ENCODE measurements around the gene MLH3. TPM values are rescaled to one million over a fixed set of nuclear protein-coding genes. Genes with fewer than 3 reads are reported as not detected.
"Not testable (repeated sequence)": the region's sequence is repeated elsewhere in the genome, so short reads cannot be mapped to it uniquely, and the experiment has no call there.

MLH3 gene
- polyA plus RNA-seq, 4 donors = 33.3 to 43.7 (median 38.4) TPM

DNA sequence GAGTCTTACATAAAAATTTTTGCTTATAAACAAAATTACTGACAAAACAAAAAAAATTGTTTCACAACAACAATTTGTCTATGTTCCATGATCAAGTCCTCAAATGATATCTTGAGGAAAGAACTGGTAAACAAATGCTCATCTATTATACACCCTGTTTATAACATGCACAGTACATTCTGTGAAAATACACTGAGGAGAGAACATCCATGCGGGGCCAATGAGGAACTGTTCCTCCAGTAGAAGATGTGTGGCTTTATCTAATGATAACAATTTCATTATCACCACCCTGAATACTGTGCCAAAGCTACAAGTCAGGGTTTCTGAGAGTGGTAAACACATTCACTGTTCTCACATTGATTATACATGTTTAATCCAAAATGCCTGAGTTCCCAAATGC lies 10.8 kb downstream of the MLH3 start:
- DNase-seq (ENCODE audit: low read depth in 4 of 4, low spot score in 2 of 4) = no peak

DNA sequence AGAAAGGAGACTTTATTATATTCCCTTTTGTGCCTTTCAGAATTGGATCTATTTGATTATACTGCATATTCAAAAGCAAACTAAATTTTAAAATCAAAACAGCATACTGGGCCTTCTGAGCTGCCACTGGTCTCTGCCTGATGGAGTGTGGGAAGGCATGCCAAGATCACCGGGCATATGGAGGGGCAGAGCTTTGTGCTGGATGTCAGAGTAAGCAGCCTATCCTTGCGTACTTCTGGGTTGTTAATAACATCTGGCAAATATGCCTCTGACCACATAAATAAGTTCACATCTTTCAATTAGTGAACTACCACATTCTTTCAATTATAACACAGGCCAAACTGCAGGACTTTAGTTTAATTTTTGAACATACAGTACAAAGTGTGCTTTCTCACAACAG lies 18.3 kb downstream of the MLH3 start:
- DNase-seq (ENCODE audit: low read depth in 4 of 4, low spot score in 2 of 4) = no peak

DNA sequence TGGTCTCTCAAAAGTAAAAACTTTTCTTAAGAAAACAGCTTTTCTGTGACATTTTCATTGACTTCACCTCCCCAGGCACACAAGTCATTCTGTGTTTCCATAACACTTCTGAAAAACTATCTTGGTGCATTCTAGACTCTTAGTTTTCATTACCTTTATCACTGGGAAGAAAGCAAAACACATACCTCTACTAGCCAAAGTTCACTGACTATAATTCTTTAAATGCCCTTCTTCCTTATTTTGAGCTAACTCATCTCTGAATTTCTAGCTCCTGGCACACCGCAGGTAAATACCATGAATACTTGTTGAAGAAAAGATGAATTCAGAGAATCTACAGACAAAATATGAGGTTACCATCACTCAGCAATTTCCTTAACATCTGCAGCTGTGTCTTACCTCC lies 21.1 kb downstream of the MLH3 start:
- DNase-seq (ENCODE audit: low read depth in 4 of 4, low spot score in 2 of 4) = no peak

DNA sequence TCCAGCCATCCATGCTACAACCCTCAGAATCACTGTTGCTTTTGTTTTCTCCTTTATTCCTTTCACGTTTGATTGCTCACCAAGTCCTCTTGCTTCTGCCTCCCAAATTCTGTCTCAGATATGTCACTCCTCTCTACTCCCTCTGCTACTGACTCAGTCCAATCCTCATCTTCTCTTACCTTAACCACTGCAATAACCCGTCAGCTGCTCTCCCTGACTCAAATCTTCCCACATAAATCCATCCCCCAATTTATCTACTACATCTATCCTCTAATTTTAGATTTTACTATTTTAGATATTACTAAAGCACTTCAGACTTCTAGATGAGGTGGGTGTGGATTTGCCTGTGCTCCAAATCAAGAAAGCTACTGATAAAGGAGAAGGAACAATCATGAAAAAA lies 25.4 kb downstream of the MLH3 start:
- no peak for DNase-seq (ENCODE audit: low read depth in 4 of 4, low spot score in 2 of 4)

DNA sequence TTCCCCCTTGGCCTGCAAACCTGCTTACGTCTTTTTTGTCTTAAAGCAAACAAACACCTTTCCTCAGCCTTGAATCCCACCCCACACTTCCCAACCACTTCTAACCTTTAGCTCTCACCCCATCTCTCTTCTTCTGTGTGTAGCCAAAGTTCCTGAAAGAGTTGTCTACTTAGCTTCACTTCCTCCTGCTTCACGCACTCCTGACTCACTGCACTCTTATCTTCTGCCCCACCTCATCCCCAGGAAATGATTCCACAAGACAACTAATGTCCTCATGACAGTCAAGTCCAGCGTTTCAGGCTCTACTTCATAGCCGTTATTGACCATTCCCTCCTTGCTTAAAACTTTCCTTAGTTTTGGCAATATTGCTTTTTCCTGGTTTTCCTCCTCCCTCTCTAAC lies 26.2 kb downstream of the MLH3 start:
- DNase-seq (ENCODE audit: low read depth in 4 of 4, low spot score in 2 of 4) = no peak

DNA sequence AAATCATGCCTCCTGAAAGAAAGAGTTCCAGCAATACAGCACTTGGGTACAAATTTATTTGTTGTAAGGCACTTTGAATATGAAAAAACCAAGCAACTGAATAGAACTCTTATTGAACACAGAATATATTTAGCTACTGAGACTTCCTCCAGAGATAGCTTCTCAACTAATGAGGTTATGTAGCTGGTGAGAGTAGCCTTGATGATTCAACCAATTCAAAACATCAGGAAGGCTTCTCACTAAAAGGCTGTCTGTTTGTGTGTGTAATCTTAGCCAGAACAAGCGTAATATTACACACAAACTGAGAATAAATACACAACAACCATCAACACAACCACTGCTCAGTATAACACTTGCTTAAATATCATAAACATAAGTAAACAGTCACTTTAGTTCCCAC lies 28.2 kb downstream of the MLH3 start:
- DNase-seq (ENCODE audit: low read depth in 4 of 4, low spot score in 2 of 4) = no peak

DNA sequence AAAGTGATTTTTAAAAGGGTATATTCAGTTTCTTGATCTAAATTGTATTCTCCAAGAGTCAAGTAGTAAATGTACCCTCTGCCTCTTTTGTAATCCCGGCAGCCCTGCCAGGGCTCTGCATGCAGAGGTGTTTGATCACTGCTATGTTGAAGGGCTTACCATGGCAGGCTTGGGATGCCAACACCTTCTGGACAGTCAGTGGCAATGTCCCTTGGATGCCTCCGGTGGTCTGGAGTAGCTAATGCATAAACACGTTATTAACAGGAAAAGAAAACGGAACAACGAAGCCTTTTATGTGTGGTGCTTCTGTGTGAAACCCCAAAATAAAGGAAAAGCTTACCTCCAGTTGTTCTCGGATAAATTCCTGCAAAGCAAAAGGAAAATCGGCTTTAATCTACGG lies 28.6 kb downstream of the MLH3 start:
- DNase-seq (ENCODE audit: low read depth in 4 of 4, low spot score in 2 of 4) = no peak

DNA sequence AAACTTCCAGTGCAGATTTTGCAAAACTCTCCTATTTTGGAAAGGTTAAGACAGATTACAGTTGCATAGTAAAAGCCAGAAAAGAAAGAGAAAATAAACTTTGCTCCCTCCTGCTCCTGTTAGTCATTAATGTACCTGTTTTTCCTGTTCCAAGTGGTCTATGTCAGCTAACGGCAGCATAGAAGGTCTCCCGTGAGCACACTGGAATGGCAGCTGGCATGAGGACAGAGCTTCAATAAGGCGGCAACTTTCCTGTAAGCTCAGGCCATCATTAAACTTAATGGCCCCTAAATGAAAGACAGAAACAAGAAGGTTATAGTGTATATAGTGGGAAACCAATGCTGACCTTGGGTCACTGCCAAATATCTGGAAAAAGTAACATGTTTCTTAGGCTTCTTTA lies 32.6 kb downstream of the MLH3 start:
- peak in 2 of 4 donors; percentile 26 to 55 for DNase-seq (ENCODE audit: low read depth in 4 of 4, low spot score in 2 of 4)

DNA sequence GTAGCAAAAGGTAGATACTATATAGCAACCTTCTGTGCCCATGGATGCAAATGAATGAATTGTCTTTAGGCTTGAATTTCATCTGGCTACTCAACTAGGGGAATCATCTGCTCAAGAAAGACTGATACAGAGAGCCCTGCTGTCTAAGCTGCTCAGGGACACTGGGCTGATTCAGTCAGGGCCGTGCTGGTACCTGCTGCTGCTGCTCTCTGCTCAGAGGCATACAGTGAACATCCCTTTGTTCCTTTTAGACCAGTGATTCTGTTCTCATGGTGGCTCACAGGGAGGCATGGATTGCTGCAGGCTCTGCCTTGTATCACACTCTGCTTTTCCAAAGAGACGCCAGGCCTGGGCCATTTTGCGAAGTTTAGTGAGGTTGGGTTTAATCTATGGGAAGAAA lies 34.5 kb downstream of the MLH3 start:
- DNase-seq (ENCODE audit: low read depth in 4 of 4, low spot score in 2 of 4) = no peak

DNA sequence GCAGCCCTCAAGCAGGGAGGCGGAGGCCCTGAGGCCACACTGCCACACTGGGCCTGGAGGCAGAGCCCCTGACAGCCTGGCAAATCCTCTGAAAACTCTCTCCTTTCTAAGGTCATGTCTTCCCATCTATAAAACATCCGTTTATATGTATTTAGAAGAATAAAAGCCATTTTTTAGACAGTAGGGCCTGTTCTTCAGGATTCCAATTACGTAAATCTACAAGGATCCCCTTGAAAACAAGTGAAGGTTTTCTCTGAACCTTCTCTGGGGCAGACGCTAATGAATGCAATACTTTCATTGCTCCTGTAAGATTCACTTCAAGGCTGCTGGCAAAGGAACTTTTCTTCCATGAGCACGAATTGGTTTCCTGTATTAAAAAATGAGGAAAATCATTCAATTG lies 35.8 kb downstream of the MLH3 start:
- DNase-seq (ENCODE audit: low read depth in 4 of 4, low spot score in 2 of 4) = no peak

DNA sequence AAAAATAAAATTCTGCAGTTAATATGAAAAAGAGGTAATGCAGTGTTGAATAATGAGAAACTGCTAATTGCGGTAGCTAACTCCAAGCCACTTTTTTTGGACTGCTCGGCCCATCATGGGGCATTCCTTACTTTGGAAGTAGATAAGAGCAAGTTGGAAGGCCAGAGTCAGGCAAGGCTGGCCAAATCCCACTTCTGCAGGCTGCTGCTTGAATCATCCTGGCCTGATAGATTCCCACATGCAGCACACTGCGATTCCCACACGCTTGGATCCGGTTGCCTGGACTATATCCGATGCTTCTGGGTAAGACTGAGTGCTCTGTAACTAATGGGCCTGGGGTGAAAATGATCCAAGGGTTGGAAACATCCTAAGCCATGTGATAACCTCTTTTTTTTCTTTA lies 38.0 kb downstream of the MLH3 start:
- DNase-seq (ENCODE audit: low read depth in 4 of 4, low spot score in 2 of 4) = no peak

DNA sequence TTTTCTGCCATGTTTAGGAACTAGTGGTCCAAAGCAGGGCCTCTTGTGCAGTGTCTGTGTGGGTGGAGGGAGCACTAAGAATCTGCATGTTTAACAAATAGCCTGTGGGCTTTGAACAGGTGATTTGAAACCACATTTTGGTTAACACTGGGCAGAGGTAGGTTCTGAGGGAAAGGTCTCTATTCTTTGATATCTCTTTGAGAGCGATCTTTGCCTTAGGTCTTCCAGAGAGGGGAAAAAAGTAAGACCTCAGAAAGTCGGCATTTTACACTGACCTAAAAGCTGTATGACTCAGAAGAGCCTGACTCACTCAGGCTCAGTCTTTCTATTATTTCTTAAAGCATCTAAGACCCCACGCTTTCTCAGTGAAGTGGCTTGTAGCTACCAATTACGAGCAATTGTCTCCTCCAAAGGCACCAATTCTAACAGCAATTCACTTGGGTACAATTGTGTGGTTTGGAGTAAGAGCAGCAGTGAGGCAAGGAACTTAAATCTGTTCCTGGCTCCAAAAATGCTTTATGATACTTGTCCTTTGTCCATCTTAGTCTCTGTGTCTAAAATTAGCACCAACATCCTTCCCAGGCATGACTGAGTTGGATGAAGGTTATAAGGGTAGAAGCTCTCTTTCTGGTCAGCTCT lies 39.8 kb downstream of the MLH3 start:
- DNase-seq (ENCODE audit: low read depth in 4 of 4, low spot score in 2 of 4) = no peak

DNA sequence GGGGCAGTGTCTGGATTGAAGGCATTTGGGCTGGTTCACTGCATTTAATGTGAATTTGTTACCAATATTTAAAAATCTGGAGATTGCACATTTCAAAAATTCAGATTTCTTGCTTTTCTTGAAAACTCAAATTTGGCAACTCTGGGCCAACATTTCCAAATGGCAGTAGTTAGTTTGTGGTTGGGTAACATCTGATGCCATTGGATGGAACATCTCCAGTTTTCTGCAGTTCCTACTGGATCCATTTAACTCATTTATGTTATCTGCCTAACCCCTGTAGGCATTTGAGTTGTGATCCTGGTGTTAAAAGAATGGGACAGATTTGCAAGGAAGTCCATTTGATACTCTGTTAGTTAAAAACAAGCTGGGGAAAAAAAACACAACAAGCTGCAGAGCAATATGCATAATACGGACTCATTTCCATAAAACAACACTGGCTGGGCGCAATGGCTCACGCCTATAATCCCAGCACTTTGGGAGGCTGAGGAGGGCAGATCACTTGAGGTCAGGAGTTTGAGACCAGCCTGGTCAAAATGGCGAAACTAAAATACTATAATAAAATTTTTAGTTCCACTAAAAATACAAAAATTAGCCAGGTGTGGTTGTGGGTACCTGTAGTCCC lies 40.7 kb downstream of the MLH3 start:
- no peak for DNase-seq (ENCODE audit: low read depth in 4 of 4, low spot score in 2 of 4)

DNA sequence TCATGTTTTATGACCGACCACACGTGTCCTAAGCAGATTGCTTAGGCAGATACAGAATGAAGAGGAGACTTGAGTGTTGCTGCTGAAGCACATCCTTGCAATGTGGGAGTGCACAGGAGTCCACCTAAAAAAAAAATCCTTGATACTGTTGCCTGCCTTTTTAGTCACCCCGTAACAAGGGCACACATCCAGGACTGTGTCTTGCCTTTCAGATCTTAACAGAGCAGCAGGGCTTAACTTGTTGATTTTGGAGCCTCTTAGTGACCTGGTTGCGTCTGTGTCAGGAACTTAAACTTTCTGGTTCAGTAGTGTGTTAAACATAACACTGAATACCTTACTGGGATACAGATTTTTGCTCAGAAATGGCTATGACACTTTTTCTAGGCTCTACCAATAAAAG lies 42.1 kb downstream of the MLH3 start:
- no peak for DNase-seq (ENCODE audit: low read depth in 4 of 4, low spot score in 2 of 4)

DNA sequence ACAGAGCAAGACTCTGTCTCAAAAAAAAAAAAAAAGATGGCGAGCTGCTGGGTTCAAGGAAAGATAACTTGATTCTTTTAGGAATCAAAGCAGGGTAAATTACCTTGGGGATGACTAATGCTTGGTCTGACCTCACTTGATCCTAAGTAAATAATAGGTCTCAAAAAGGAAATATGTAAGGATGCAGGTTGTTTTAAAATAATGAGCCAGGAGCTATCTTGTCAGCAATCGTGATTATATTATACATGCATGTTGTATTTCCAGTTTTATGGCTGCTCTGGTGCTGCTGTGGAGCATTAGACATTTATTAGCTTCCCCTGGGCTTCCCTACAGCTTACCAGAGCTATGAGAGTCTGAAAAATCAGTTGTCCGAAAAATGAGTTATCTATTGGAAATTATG lies 45.9 kb downstream of the MLH3 start:
- no peak for DNase-seq (ENCODE audit: low read depth in 4 of 4, low spot score in 2 of 4)

DNA sequence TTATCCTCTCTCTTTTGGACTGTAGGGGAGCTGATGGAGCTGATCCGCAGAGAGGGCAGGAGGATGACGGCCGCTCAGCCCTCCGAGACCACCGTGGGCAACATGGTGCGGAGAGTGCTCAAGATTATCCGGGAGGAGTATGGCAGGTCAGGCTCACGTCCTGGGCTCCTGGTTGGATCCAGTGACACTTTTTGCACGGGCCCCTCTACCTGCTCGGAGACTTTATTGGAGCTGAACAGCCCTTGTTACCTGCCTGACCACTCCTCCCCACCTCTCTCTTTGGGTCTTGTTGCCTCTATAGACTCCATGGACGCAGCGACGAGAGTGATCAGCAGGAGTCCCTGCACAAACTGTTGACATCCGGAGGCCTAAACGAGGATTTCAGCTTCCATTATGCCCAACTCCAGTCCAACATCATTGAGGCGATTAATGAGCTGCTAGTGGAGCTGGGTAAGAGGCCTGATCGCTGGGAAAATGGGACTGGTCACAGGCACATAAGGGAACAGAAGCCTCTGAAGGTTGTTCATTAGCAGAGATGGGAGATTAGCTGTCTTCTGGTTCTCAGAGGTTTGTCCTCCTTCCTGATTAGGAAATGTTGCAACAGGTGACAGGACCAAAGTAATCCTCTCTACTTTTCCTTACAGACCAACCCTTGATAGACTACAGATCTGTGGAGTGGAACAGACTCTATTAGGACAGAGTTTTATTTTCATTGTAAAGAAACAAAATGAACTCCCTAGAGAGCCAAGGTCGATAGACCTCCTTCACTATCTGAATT lies 47.8 kb downstream of the MLH3 start:
- no peak for DNase-seq (ENCODE audit: low read depth in 4 of 4, low spot score in 2 of 4)

DNA sequence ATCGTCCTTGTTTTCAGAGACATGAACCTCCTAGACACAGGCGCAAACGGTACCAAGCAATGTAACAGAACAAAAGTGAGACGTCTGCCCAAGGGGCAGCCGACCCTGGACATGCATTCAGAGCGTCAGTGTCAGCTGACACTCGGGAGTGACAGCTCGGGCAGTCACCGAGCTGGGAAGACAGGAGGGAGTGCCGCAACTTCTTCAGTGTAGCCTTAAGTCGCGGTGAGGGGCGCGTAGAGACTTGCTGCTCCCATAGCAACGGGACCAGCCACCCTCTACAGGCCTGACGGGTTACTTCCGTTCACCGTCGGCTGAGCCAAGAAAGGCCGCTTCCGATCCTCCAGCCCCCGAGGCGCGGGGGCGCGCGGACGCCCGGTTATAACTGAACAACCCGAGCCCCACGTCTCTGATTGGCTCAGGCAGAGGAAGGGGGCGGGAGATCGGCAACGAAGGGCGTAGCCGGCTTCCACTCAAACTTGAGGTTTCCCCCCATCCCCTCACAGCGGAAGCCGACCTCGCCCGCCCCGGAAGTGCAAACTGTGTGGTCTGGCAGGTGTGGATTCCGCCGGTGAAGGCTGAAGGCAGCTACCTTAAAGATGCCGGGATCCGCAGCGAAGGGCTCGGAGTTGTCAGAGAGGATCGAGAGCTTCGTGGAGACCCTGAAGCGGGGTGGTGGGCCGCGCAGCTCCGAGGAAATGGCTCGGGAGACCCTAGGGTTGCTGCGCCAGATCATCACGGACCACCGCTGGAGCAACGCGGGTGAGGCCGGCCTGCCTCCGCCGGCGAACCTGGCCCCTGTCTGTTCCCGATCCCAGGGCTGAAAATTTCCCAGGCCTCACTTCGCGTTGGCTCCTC lies 48.6 kb downstream of the MLH3 start, which contains the start of gene EIF2B2:
EIF2B2 (plus strand) TSS at position 530 of the 858 bp plus-strand sequence; CDS start at position 600, 70 bp downstream.
- DNase-seq (ENCODE audit: low read depth in 4 of 4, low spot score in 2 of 4) = peak; percentile 89 to 97 (median 93)

DNA sequence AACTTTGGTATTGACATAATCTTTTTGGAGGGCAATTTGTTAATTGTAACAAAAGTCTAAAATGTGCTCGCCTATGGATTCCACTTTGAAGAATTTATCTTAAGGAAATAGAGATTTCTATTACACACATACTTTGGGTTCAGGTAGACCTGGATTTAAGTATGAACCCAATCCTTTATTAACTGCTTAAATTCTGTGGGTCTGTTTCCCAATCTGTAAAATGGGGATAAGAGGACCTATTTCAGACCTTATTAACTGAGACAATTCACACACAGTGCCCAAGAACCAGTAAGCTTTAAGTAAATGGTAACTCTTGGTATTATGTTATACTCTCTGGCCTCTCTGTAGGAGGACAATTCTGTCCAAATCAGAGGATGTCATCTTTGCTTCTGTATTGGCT lies 49.4 kb downstream of the MLH3 start:
- DNase-seq (ENCODE audit: low read depth in 4 of 4, low spot score in 2 of 4) = no peak

DNA sequence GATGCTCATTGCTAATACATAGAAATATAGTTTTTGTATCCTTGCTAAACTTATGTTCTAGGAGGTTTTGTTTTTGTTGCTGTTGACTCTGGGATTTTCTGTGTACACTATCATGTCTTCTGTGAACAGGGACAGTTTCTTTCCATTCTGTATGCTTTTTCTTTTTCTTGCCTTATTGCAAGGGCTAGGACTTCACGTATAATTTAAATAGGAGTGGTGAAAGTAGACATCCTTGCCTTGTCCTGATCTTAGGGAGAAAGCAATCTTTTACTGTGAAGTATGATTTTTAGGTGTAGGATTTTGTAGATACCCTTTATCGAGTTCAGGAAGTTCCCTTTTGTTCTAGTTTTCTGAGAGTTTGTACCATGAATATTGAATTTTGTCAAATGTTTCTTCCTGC lies 50.0 kb downstream of the MLH3 start:
- no peak for DNase-seq (ENCODE audit: low read depth in 4 of 4, low spot score in 2 of 4)

DNA sequence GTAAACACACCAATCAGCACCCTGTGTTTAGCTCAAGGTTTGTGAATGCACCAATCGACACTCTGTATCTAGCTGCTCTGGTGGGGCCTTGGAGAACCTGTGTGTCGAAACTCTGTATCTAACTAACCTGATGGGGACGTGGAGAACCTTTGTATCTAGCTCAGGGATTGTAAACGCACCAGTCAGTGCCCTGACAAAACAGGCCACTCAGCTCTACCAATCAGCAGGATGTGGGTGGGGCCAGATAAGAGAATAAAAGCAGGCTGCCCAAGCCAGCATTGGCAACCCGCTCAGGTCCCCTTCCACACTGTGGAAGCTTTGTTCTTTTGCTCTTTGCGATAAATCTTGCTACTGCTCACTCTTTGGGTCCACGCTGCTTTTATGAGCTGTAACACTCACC lies 55.5 kb downstream of the MLH3 start:
- not testable (repeated sequence) for DNase-seq (ENCODE audit: low read depth in 4 of 4, low spot score in 2 of 4)

DNA sequence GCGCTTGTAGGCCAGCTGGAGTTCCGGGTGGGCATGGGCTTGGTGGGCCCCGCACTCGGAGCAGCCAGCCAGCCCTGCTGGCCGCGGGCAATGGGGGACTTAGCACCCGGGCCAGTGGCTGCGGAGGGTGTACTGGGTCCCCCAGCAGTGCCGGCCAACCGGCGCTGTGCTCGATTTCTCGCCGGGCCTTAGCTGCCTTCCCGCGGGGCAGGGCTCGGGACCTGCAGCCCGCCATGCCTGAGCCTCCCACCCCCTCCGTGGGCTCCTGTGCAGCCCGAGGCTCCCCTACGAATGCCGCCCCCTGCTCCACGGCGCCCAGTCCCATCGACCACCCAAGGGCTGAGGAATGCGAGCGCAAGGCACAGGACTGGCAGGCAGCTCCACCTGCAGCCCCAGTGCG lies 57.1 kb downstream of the MLH3 start:
- not testable (repeated sequence) for DNase-seq (ENCODE audit: low read depth in 4 of 4, low spot score in 2 of 4)
